Mucosa of descending colon (tissue), 3 donors: ENCODE results near the gene ZNF423. TPM values are rescaled to one million over a fixed set of nuclear protein-coding genes. Genes with fewer than 3 reads are reported as not detected.

ENCODE experiments used
- ATAC-seq: fragments of 200-7000 bp; cut with Tn5 transposase; one replicate; pipeline ENCODE4 v1.9.1; 2020; ENCODE audit warnings: mild to moderate bottlenecking, moderate library complexity
- DNase-seq, 3 donors: peaks; one replicate each; pipeline ENCODE4 v3.0.0-alpha.2; 2020
- H3K36me3 ChIP-seq: fragments of 200-600 bp; one replicate; pipeline ENCODE4 v1.8.0; 2021; ENCODE audit warnings: low read depth, mild to moderate bottlenecking
- H3K4me1 ChIP-seq: fragments of 200-600 bp; one replicate; pipeline ENCODE4 v1.8.0; 2021; ENCODE audit warnings: low read depth, mild to moderate bottlenecking
- H3K4me3 ChIP-seq: fragments of 200-600 bp; one replicate; pipeline ENCODE4 v1.8.0; 2021; ENCODE audit warnings: mild to moderate bottlenecking
- H3K9me3 ChIP-seq: fragments of 200-600 bp; one replicate; pipeline ENCODE4 v1.8.0; 2021; ENCODE audit warnings: mild to moderate bottlenecking
- intact Hi-C, 2 donors: fragments of 100-400 bp; cut with DNase I in 1 of 2; cut with micrococcal nuclease in 1 of 2; formaldehyde crosslinking; loops; one replicate each; pipeline versions ENCODE4 v1.11.0 to v1.11.1; 2022; cut with DNase I, micrococcal nuclease
- total RNA-seq, 3 donors: library from RNA; stranded (reverse); fragmentation: NEBNext Ultra II Directional in 2 of 3; extraction: Animal tissue kit (Norgen Biotek cat#: 25700) in 2 of 3; gene quantifications; one replicate each; pipeline versions ENCODE4 v1.2.1 to v1.2.4, GENCODE V29; 2021 to 2023
- TF ChIP-seq, protein P1 (sequence below): fragments of 200-600 bp; IDR thresholded peaks from one replicate; pipeline ENCODE4 v1.8.0; 2022; ENCODE audit warnings: antibody characterized with exemption, mild to moderate bottlenecking
- donor health status: DM: no; HTN: no; CAD: no; lungs with moderate emphysema.
- donor health status: DM: no; HTN: no; CAD: no.
- donor health status: DM: no; HTN: yes; CAD: no.

The ZNF423 gene
- total RNA-seq, 3 donors from 2014 or later: 6.7 to 11.6 (median 11.0) TPM

DNA sequence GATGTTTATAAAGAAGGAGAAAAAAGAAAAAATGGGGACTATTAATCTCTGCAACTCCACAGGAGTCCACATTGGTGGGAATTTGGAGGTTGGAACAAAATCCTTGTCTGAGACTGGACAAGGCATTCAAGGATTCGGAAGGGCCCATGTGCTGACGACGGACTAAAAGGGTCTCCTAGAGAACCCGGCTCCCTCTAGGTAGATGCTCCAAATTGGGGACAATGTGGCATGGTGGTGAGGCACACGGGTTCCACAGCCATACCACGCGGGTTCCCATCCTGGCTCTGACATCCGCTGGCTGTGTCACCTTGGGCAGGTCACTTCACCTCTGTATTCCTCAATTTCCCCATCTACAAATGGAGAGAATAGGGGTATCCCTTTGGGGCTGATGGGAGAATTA lies 254.9 kb downstream of the ZNF423 start:
- Histone ChIP-seq H3K4me3 (no peak overlapping the region), H3K36me3 (no peaks in the 10 kb centered on the region), H3K4me1 (no peaks in the 10 kb centered on the region), H3K9me3 (no peaks in the 10 kb centered on the region)
- intact Hi-C loops: no loop called here
- ATAC-seq (no peak), DNase-seq (no peak)
- TF ChIP-seq, protein P1, sequence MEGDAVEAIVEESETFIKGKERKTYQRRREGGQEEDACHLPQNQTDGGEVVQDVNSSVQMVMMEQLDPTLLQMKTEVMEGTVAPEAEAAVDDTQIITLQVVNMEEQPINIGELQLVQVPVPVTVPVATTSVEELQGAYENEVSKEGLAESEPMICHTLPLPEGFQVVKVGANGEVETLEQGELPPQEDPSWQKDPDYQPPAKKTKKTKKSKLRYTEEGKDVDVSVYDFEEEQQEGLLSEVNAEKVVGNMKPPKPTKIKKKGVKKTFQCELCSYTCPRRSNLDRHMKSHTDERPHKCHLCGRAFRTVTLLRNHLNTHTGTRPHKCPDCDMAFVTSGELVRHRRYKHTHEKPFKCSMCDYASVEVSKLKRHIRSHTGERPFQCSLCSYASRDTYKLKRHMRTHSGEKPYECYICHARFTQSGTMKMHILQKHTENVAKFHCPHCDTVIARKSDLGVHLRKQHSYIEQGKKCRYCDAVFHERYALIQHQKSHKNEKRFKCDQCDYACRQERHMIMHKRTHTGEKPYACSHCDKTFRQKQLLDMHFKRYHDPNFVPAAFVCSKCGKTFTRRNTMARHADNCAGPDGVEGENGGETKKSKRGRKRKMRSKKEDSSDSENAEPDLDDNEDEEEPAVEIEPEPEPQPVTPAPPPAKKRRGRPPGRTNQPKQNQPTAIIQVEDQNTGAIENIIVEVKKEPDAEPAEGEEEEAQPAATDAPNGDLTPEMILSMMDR: no peak

DNA sequence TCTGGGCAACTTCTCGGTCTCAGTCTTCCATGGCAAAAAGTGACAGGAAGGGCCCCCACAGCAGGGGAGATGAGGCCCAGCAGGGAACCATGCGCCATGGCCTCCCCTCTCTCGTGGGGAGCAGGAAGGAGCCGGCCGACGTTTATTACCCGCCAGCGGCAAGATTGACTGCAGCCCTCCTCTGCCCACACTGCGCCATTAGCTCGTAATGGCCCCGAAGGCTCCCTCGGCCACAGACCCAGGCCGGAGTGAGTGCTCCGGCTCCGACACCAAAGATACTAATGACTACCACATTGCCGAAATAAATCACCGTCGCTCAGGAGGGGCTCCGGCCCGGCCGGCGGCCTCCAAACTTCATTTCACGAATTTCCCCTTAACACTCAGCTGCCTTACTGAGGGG lies 255.4 kb downstream of the ZNF423 start:
- H3K9me3 ChIP-seq: no peaks in the 10 kb centered on the region
- TF ChIP-seq, protein P1: no peak
- intact Hi-C loops: no loop called here
- no peaks in the 10 kb centered on the region for H3K36me3 ChIP-seq
- DNase-seq (no peak), ATAC-seq (no peak)
- H3K4me1 ChIP-seq: no peaks in the 10 kb centered on the region
- H3K4me3 ChIP-seq: no peak overlapping the region

DNA sequence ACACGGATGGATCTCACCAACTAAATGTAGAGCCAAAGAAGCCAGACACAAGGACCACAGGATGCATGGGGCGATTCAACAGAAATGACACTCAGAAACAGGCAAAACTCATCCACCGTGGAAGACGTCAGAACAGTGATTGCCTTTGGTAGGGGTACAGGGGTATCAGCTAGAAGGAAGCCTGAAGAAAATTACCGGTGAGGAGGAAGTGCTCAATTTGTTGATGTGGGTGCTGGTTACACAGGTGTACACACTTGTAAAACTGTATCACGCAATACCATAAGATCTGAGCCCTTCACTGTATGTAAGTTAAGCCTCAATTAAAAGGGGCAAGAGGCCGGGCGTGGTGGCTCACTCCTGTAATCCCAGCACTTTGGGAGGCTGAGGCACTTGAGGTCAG lies 256.2 kb downstream of the ZNF423 start:
- ATAC-seq: no peak
- intact Hi-C loops: no loop called here
- DNase-seq: no peak
- H3K36me3 ChIP-seq: no peaks in the 10 kb centered on the region
- H3K4me1 ChIP-seq: no peaks in the 10 kb centered on the region
- TF ChIP-seq, protein P1: no peak
- H3K4me3 ChIP-seq: no peak overlapping the region
- H3K9me3 ChIP-seq: no peaks in the 10 kb centered on the region

DNA sequence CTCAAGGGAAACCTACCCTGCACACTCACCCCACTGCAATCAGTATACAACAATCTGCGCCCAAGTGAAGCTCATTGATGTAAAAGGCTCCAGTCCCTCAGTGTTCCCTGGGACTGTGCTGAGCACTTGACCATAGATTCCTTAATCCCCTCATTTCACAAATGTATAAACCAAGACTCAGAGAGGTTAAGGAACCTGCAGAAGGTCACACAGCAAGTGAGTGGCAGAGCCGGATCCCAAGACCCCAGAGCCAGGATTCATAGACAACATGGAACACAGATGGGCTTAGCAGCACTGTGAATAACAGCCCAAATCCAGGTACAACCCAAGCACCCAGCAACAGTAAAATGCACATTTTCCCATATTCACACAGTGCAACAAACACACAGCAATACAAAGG lies 256.6 kb downstream of the ZNF423 start:
- TF ChIP-seq, protein P1: no peak
- H3K9me3 ChIP-seq: no peaks in the 10 kb centered on the region
- no peak overlapping the region for H3K4me3 ChIP-seq
- no peaks in the 10 kb centered on the region for H3K4me1 ChIP-seq
- no peak for DNase-seq
- intact Hi-C loops: no loop called here
- ATAC-seq: no peak
- no peaks in the 10 kb centered on the region for H3K36me3 ChIP-seq

DNA sequence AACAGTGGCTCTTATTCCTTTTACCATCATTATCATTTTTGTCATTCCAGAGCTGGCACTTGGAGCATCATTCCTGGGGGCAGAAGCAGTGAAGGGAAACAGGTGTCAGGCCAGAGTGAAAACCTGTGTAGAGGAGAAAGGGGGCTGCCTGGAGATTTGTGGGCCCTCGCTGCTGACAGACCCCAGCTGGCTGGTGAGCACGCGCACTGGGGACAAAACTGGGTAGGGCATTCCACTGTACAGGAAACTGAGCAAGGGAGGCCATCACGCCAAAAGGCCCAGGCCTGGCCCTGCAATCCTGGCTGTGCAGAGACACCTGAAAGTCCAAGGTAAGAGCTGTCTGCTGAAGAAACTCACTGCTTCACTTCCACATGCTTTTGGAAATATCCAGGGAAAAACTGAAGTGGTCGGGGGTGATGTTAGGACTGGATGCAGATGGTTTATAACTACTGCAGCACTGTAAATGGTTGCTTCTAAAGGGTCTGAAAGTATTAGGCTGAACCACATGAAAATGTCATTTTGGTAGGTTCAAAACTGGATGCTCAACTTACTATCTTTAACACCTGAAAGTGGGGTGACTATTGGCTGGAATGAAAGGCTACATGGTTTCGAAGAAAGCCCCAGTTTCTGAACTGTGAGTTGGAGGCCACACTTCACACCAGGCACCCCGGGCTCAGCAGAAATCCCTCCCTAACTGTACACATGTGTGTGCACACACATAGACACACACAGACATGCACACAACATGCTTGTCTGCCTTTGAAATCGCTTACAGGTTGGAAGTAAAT lies 257.3 kb downstream of the ZNF423 start:
- no peaks in the 10 kb centered on the region for H3K4me1 ChIP-seq
- H3K9me3 ChIP-seq: no peaks in the 10 kb centered on the region
- TF ChIP-seq, protein P1: no peak
- DNase-seq (no peak), ATAC-seq (no peak)
- H3K36me3 ChIP-seq: no peaks in the 10 kb centered on the region
- intact Hi-C loops: no loop called here
- H3K4me3 ChIP-seq: no peak overlapping the region
